Limb (tissue), 2 donors: ENCODE results near the gene MVB12B.
A peak's percentile ranks its signal among the peaks of the same experiment; 100 is the strongest.
"Not testable (repeated sequence)": the region's sequence is repeated elsewhere in the genome, so short reads cannot be mapped to it uniquely, and the experiment has no call there.

Experiments used
- DNase-seq, 2 donors: peaks; one replicate each; pipeline ENCODE4 v3.0.0-alpha.2; 2016; ENCODE audit errors: extremely low spot score in 2 of 2

MVB12B gene, protein sequence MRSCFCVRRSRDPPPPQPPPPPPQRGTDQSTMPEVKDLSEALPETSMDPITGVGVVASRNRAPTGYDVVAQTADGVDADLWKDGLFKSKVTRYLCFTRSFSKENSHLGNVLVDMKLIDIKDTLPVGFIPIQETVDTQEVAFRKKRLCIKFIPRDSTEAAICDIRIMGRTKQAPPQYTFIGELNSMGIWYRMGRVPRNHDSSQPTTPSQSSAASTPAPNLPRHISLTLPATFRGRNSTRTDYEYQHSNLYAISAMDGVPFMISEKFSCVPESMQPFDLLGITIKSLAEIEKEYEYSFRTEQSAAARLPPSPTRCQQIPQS

DNA sequence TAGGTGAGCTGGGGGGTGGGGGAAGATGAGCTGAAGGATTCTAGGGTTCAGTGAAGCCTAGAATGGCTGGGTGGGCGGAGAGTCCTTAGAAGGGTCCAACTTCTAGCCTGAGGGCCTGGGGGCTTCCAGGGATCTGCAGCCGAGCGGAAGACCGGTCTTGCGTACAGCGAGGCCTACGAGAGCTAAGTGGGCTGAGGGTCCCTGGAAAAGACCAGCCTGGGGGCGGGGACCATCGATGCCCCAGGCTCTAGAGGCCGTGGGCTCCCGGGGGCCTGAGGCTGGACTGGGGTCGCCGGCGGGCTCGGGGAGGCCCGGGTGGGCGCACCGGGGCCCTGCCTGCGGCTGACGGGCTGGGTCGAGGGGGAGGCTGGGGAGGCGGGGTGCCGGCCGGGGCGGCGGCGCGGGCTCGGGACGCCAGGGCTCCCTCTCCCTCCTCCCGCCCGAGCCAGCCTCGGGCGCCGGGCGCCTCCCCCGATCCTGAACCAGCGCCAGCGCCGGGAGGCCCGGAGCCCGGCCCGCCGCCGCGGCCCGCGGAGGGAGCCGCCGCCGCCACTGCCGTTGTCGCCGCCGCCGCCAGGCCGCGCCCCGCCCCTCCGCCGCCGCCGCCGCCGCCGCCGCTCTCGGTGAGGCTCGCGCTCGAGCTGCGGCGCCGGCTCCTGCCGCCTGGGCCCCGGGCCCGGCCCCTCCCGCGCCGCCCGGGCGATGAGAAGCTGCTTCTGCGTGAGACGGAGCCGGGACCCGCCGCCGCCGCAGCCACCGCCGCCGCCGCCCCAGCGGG lies at the start of gene MVB12B:
MVB12B (plus strand) TSS at position 602 of the 778 bp plus-strand sequence; CDS start at position 703, 101 bp downstream.
- peak in 1 of 2 donors; percentile 77 for DNase-seq

DNA sequence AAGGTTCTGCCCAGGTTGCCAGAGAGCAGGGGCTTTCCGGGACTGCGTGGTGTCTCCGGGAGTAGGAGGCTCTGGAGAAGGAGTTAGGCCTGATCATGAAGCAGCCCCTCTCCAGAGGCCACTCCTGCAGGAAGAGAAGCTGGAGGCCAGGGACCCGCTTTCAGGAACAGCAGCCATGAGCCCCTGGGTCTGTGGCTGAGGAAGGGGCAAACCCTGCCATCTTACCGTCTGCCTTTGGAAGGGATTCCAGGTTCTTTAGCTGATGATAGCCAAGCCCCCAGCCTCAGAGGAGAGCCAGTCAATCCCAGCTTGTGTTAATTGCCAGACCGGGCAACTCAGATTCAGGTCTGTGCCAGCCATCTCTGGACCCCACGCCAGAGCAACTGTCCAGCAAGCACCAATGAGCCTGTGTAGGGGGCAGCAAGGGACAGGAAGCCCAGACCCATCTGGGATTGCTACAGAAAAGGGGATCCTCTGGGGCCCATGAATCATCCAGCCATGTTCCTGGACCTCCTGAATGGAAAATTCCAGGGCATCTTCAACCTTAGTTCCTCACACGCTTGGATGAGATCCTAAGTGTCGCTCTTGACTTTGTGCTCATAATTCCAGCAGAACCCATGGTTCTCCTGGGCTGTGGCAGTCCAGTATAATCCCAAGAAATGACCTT lies 42.7 kb upstream of the MVB12B start:
- no peak for DNase-seq

DNA sequence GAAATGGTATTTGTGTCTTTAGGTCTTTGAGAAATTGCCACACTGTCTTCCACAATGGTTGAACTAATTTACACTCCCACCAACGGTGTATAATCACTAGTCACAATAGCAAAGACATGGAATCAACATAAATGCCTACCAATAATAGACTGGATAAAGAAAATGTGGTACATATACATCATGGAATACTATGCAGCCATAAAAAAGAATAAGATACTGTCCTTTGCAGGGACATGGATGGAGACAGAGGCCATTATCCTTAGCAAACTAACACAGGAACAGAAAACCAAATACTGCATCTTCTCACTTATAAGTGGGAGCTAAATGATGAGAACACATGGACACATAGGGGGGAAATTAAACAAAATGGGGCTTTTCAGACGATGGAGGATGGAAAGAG lies 41.0 kb upstream of the MVB12B start:
- not testable (repeated sequence) for DNase-seq

DNA sequence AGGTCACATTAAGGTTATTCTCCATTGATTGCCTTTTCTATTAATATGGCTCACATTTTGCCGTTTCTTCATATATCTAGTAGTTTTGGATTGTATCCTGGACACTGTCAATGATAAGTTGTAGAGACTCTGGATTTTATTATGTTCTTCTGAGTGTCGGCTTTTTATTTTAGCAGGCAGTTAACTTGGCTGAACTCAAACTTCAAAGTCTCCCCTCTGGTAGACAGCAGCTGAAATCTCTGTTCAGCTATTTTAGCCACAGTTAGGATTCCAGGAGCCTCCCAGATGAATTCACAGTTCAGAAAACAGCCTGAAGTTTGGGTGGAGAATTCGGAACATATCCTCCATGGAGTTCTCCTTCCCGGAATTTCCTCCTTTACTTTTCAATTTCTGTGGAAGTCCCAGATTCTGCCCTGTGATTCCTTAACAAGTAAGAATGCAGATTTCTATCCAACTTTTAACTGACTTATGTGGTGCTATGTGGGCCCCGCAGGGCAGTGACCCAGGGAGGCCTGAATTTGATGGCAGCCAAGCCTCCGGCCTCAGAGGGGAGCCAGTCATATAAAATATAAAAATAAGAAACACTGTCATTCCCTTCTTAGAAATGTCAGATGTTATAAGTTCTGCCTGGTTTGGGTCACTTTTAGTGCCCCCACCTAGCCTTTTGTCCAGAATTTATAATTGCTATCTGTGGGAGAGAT lies 39.3 kb upstream of the MVB12B start:
- no peak for DNase-seq

DNA sequence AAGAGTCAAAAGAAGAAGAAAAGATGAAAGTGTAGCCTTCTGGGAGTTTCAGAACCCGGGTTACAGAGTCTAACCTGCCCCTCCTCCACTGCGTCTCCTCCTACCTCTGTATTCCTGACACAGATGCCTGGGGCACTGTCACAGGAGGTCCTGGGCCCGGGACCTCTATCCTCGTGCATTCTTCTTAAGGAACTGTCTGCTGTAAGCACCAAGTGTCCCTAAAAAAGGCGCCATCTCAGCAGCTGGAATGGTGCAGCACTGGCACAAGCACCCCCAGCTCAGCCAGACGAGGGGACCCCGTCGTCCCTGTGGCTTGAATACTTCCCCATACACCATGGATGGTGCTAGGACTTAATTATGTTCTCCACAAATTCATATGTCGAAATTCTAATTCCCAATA lies 35.8 kb upstream of the MVB12B start:
- DNase-seq: no peak

DNA sequence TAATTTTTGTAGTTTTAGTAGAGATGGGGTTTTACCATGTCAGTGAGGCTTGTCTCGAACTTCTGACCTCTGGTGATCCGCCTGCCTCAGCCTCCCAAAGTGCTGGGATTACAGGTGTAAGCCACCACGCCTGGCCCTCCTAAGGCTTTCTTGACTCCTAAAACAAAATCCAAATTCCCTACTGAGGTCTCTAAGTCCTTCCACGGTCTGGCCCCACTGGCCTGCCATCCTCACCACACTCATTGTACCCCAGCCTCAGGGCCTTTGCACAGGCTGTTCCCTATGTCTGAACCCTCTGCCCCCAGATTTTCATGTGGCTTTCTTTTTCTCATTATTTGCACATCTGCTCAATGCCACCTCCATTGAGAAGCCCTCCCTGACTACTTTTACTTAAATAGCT lies 34.7 kb upstream of the MVB12B start:
- no peak for DNase-seq

DNA sequence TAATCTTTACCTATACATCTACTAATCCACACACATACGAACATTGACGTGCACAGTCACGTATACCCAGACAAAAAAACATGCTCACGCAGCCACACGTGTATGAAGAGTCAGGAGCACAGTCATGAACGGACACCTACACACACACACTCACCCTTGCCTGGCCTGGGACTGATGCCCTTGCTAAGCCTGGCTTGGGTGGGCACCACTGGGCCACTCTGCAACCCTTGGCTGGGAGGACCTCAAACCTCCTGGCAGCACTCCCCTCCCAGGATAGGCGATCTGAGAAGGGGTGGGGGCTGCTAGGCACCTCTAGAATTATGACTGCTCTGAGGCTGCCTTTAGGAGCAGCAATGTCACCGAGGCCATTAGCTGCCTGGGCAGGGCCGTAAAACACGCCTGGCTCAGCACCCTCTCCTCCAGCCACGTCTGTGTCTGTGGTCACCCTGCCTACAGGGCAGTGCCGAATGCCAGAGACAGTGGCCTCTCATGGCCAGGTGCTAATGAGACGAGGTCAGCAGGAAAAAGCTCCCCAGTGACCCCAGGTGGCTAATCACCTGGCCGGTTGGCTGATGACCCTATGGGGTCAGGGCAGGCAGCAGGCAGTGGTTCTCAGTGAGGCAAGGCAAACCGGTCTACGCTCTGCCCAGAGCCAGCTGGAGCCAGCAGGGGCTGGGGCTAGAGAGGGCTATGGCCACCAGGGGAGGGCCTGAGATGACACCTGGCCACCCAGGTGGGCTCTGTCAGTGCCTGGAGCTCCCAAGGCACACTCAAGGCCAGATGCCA lies 33.7 kb upstream of the MVB12B start:
- DNase-seq: no peak

DNA sequence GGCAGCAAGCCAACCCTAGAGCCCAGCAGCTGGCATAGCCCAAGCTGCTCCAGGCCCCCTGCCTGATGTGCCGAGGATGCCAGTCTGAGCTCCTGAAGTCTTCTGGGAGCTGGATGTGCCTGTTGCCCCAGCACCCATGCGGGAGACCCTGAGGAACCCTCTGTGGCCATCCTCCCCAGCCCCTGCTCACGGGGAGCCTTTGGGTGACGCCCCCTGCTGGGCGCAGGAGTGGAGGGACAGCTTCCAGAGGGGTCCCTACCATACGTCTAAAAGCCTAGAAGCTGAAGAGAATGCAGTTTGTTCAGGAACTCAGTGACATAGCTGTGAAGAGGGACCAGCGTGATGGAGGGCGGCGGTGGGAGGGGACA lies 33.1 kb upstream of the MVB12B start:
- DNase-seq: no peak

DNA sequence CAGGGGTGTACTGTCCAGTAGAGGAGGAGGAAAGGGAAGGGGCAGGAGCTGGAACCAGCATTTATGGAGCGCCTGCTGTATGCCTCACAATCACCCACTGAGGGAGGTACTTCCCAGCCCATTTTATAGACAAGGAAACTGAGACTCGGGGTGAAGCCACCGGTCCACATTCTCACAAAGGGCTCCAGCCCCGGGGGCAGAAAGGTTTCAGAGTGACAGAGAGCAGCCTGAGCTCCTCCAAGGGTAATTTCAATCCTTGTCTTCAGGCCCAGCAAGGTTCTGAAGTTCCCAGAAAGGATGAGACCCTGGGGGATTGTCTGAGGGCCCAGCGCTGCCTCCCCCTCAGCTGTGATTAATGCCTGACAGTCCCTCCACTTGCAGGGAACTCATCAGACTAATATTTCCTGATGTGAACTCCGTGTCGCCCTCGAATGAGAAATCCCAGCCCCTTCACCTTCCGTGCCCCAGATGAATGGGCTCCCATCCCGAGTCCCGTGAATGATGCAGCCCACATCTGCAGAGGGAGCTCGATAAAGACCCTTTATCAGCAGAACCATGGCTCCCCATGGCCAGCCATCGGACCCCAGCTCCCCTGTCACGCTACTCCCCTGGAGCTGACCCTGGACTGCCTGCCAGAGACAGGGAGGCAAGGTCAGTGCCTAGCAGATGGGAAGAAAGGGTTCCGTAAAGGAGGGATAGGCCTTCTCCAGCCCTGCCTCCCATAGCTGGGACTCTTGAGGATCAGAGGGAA lies 32.1 kb upstream of the MVB12B start:
- no peak for DNase-seq

DNA sequence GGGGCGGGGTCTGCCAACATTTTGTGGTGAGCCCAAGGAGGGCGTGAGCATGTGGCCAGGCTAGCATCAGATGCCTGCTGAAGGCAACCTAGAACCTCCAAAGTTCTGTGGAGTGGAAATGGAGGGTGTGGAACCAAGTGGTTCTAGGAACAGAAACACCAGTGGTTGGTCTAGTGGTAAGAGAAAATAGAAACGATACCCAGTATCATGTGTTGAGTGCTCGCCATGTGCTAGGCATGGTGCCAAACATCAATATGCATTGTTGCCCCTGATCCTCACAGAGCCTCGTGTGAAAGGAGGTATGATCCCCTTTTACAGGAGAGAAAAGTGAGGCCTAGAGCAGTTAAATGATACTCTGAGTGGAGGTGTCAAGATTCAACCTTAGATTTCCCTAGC lies 31.5 kb upstream of the MVB12B start:
- no peak for DNase-seq

DNA sequence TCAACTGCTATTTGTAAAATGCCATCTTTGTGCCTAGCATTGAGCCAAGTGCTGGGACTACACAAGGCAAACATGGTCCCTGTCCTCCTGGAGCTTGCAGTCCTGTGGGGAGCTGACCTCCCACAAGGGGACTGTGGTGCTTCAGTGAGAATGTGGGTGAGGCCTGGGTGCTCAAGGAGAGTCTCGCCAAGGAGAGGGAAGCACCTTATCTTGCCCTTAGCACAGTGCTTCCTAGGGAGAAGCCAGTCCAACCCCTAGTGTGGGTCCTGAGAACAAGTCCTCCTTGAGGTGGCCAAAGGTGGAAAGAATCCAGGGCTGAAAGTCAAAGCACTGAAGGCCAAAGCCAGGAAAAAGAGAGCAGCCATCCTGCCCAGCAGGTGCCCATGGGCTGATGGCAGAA lies 31.1 kb upstream of the MVB12B start:
- no peak for DNase-seq

DNA sequence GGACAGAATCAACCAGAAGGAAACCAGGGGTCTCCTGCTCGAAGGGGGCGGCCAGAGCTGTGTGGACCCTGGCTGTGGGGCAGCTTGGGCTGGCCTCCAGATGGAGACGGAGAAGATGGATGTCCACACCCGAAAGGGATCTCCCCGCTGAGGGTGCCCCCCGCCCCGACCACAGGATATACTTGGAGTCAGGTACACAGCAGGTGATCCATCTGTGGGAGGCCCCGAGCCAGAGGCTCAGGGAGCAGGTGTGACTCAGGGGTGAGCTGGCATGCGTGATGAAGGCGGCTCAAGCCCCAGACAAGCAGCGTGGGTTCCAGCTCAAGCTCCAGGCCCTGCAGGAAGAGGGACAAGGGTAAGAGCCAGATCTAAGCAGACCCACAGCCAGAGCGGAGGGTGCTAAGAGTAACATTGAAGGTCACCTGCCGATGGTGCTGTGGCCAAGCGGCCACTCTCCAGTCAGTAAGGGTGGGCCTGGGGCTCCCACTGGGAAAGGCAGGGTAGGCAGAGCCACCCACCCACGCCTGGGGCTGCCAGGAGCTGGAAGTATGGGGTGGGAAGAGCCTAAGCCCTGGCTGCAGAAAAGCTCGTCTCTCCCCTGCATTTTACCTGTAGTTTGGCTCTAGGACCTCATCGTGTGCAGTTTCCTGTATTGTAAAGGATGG lies 30.6 kb upstream of the MVB12B start:
- no peak for DNase-seq

DNA sequence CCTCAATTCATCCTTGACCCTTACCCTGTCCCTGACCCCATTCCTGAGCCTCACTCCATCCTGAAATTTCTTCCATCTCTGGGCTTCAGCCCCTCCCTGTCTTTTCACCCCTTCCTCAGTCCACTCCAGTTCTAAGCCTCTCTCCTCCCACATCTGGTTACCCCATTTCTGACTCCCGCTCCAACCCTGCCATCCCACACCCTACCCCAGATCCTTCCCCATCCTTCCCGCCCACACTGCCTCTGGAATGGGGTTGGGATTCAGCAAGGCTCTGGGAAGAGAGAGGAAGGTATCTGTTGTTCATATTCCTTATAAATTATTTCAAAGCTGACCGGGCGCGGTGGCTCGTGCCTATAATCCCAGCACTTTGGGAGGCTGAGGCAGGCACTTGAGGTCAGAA lies 29.9 kb upstream of the MVB12B start:
- no peak for DNase-seq

DNA sequence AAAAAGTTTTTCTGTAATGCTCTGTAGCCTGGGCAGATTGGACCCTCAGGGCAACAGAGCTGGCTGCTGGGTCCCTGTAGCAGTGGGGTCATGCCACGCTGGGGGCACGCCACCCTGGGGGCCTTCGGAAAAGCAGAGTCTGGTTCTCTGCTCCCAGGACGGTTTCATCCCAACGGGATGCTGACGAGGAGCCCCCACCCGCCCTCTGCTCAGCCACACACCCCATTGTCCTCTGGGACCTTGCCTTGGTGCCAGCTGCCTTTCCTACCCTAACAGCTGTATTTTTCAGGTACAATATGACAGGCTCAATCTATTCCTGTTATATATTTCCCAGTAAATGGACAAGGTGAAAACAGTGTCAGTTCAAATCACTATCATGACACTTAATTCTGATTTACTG lies 29.0 kb upstream of the MVB12B start:
- no peak for DNase-seq

DNA sequence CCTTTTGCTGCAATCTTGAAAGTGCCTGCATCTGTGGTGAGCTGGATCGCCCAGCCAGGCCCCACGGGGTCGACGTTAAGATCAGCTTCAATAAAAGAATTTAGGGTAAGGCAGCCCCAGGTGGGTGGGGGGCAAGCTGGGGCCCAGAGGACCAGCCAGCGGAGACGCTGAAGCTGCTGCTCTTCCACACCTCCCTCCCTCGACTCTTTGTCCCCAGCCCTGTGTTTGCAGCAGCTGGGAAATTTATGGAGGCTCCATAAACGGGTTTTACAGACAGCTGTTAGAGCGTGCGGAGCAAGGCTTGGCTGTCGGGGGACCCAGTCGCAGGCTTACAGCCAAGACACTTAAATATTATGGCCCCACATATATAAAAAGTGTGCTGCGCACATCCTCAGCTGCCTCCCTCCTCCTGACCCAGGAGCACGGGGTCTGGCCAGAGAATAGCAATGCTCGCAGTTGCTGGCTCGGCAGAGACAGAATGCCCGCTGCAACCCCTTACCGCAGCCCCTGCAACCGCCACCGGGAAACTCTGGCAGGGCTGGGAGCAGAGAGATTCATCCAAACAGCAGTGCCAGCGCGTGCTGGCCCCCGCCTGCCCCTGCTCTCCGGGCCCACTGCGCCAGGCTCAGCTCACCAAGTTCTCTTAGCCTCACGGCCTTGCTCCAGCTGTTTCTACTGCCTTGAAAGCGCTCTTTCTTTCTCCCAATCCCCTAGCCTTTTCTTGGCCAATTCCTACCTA lies 28.4 kb upstream of the MVB12B start:
- peak; percentile 66 to 72 for DNase-seq

DNA sequence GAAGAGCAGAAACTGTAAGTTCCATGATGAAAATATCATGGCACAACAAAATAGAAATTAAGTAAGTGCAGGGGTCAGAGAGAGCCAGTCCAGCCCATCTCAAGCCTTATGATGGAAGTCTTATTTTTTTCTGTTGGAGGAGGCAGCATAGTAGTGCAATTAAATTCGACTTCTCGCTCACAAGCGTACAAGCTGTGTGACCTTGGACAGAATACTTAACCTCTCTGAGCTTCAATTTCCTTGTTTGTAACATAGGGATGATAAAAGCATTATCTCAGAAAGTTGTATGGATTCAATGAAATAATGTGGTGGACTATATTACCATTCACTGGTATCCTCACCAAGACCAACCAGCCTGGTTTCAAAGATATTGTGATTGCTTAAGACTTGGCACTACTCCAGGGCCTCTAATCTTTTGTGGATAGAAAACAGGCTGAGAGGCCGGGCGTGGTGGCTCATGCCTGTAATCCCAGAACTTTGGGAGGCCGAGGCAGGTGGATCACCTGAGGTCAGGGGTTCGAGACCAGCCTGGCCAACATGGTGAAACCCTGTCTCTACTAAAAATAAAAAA lies 26.8 kb upstream of the MVB12B start:
- no peak for DNase-seq

DNA sequence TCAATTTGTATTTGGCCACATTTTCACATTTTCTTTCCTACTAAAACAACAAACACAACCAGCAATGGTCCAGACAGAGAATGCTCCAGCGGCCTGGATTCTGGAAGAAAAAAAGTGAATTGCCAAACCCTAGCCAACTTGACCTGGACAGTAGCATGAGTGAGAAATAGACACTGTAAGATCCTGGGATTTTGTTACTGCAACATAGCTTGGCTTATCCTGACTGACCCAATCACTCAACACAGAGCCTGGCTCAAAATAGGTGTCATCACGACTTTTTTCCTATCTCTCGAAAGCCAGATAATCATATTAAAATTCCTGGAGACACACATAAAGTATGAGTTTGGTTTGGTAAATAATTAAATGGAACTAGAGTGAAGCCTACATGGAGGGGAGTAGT lies 25.4 kb upstream of the MVB12B start:
- DNase-seq: no peak

DNA sequence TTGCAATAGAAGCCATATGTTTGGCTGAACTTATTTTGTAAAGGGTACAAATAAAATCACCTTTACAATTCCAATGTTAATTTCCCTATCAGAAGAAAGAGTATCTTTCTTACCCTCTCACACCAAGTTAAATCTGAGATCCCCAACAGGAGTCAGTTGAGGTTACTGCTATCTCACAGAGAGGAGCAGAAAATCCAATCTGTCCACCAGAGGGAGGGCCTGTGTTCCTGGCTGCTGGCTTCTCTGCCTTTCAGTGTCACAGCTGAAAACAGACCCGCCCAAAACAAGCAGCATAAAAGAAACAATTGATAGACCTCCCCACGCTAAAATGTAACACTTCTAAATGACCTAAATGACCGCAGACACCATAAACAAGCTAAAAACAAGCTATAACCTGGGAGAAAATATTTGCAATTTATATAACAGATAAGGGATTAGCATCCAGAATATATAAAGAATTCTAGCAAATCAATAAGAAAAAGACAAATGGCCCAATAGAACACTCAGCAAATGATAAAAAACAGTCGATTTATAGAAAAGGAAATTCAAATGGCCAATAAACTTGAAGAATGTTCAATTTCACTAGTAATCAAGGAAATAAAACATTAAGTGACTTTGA lies 24.5 kb upstream of the MVB12B start:
- peak in 1 of 2 donors; percentile 56 for DNase-seq
